ENCODE data around the gene PPP1R14C.
"Not testable (repeated sequence)": the region's sequence is repeated elsewhere in the genome, so short reads cannot be mapped to it uniquely, and the experiment has no call there.

PPP1R14C gene

DNA sequence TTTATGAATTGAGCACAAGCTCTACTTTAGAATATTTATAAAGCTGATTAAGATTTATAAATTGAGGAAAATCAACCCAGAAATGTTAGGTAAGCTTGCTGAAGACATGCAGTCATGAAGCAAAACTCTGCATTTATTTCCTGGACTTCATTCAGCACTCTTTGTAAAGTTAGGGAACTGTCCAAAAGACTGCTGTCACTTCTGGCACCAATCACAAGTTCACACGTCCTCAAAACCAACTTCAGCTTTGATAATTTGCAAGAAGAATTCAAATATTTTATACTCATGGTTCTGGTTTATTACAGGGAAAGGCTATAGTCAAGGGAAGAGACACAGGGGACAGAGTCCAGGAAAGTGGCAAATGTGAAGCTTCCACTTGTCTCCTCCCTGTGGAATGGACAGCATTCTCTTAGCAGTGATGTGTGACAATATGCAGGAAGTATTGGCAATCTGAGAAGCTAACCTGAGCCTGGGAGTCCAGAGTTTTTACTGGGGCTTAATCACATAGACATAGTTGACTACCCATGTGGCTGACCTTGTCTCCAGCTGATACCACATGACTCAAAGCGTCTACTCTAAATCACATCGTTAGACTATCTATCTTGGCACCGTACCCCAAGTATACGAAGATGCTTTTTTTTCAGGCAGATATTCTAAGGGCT is 85.4 kb downstream of the PPP1R14C start:
- no peak for DNase-seq

DNA sequence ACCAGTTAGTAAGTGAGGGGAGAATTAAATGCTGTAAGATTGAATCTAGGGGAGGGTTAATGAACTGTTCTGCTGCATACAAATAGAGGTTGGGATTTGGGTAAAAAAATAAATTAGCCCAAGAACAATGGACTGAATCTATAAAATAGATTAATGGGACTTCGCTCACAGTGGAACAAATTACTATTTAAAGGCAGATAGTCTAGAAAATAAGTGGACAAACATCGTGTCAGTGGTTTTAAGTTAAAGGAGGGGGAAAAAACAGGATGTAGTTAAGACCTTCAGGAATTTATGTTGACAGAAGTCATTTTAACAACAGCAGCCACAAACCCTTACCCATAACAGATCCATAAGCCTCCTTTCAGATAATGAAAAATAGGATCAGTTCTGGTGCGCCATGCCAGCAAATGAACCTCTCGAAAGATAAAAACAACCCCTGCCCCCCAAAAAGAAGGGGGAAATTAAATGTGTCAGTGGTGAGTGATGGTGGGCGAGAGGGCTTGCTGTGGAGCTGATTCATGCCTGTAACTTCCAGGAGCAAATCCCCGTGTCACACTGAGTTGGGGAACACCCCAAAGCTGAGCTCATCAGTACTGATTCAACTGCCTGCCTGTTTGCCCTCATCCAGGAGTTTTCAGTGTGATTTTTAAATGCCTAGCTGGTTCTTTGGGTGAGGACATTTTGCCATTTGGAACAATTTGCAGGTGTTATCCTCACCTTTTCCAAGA is 86.8 kb downstream of the PPP1R14C start:
- no peak for DNase-seq

DNA sequence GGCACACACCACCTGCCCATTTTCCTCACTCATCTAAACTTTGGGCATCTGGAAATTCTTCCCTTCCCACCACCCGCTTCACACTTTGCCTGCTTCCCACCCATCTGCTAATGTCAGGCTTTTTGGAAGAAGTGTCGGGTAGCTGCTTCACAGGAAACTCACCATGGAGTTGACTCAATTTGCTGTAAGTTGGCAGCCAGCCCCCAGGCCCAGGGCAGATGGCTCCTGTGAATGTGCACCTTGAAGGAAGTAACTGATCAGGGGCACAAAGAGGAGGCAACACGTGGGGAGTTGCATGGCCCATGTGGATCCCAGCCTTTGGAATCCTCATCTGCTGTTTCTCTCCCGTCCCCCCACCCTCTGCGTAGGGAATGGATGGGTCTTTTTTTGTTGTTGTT is 87.3 kb downstream of the PPP1R14C start:
- DNase-seq, result no peak

DNA sequence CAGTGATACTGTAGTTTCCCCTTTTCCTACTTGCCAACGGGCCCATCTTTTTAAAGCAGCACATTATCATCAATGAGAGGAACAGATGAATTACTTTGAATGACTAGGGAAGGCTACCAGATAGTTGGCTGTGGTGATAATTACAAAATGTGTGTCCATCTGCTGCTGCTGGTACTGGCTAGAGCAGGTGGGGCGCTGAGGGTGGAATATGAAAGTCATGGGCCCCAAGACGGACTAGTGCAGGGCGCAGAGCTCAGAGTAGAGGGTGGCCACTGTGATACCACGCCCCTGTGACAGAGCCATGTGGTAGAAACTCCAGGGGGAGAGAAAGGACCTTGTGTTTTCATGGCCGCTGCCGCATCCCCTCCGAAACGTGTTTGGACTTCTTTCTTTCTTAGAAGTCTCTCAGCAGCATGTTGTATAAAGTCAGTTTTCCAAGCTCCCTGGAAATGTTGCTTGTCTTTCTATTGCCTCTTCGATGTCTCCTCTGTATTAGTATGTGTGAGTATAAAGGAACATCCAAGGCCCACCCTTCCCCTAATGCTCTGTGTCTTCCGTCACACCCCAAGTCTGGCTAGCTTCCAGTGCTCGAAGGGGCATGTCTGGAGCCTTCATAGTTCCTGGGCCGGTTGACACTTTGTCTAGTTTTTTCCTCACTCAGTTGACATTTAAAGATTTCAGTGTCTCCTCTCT is 88.1 kb downstream of the PPP1R14C start:
- no peak for DNase-seq

DNA sequence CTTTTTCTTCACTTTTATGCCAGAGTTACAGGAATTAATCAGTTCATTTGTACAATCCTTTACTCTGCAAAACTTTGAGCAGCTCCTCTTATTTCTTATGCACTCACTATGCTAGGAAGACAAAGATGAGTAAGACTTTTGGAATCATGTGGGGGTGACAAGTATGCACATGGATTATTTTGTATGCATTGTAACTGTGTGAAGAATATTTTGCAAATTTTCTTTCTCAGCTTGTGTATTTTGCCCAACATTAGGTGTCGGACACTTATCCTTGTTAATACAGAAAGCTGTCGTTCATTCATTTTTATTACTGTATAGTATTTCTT is 88.6 kb downstream of the PPP1R14C start:
- no peak for DNase-seq

- DNase-seq, result no peak
Measured at GRCh38 chr6:150233843-150234269, 91.0 kb downstream of the PPP1R14C start.

GRCh38 chr6:150235218-150235617 is 92.4 kb downstream of the PPP1R14C start:
- DNase-seq, result no peak

- no peak for DNase-seq
Measured at GRCh38 chr6:150236114-150236513, 93.3 kb downstream of the PPP1R14C start.

DNA sequence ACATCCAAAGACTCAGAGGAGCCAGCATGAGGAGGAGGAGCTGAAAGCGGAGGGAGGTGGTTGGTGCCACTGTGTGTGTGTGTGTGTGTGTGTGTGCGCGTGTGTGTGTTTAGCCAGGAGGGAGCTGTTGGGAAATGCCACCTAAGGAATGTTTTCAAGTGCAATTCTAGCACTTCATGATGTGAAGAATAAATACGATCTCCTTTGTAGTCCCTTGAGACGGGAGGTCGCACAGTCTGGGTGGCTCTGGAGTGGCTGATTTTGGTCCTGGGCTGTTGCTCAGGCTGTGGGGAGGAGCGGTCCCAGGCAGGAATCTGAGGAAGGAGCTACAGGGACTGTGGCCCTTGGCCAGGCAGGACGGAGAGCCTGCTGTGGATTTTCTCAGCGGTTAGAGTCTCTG is 93.7 kb downstream of the PPP1R14C start:
- DNase-seq, result no peak

DNA sequence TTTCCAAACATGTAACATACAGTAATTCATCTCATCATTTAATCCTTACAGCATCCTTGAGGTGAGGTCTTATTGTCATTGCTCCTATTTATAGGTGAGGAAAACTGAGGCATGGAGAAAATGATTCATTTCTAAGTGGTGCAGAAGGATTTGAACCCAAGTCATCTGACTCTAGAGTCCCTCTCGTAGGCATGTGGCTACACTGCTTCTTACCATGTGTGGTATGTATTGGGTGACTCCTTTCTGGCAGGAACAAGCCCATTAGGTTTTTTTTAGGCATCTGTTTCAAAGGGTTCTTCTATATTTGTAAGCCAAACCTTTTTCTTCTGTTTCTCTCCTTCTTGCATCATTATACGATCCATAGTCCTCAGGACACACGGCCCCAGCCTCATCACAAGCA is 94.8 kb downstream of the PPP1R14C start:
- DNase-seq, result no peak

DNA sequence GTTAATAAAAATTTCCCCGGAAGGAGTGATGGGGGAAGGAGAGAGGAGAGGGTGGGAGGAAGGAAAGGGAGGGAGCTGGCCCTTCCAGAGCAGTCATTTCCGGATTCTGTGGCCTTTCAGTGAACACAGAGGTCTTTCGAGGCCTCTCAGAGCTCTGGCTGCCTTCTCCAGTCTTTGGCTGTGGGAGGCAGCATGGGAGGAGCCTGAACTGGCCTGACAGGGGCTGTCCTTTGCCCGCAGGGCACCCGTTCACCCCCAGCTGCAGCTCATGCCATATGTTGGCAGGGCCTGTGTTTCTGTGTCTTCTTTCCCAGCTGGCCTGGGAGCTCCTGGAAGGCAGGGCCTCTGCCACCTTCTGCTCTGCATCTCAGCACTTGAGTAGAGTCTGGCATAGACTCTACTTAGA is 95.5 kb downstream of the PPP1R14C start:
- no peak for DNase-seq

GRCh38 chr6:150238846-150239407 is 96.1 kb downstream of the PPP1R14C start:
- no peak for DNase-seq

- DNase-seq, result not testable (repeated sequence)
Measured at GRCh38 chr6:150241756-150242155, 98.9 kb downstream of the PPP1R14C start.

GRCh38 chr6:150243620-150244314 is 100.9 kb downstream of the PPP1R14C start:
- DNase-seq, result no peak

GRCh38 chr6:150245148-150245935 is 102.5 kb downstream of the PPP1R14C start:
- no peak for DNase-seq

DNA sequence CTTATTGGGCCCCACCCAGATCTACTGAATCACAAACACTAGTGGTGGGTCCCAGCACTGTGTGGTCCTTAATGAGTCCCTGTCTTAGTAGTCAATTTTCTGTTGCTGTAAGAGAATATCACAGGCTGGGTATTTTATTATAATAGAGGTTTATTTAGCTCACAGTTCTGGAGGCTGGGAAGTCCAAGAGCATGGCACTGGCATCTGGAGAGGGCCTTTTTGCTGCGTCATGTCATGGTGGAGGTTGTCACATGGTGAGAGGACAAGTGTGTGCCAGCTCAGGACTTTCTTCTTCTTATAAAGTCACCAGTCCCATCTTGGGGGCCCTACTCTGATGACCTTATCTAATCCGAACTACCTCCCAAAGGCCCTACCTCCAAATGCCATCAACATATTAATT is 105.0 kb downstream of the PPP1R14C start:
- no peak for DNase-seq

DNA sequence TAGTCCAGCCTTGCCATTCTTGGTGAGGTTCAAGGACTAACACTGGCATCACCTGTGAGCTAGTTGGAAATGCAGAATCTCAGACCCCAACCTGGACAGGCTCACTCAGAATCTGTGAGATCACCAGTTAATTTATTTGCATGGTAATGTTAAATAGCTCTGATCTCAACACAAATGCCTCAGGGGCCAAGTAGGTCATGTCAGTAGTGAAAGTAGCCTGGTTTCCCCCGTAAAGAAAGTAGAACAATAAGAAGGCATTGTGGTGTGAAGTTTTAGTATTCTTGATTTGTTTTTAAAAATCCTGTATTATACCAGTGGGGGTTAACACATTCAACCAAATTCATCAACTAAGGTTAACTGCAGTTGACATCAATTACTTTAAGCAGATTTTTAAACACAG is 105.5 kb downstream of the PPP1R14C start:
- DNase-seq, result no peak

- DNase-seq, result no peak
Measured at GRCh38 chr6:150249261-150249660, 106.4 kb downstream of the PPP1R14C start.

GRCh38 chr6:150250826-150251225 is 108.0 kb downstream of the PPP1R14C start:
- no peak for DNase-seq

- DNase-seq, result no peak
Measured at GRCh38 chr6:150251566-150252186, 108.8 kb downstream of the PPP1R14C start.

DNA sequence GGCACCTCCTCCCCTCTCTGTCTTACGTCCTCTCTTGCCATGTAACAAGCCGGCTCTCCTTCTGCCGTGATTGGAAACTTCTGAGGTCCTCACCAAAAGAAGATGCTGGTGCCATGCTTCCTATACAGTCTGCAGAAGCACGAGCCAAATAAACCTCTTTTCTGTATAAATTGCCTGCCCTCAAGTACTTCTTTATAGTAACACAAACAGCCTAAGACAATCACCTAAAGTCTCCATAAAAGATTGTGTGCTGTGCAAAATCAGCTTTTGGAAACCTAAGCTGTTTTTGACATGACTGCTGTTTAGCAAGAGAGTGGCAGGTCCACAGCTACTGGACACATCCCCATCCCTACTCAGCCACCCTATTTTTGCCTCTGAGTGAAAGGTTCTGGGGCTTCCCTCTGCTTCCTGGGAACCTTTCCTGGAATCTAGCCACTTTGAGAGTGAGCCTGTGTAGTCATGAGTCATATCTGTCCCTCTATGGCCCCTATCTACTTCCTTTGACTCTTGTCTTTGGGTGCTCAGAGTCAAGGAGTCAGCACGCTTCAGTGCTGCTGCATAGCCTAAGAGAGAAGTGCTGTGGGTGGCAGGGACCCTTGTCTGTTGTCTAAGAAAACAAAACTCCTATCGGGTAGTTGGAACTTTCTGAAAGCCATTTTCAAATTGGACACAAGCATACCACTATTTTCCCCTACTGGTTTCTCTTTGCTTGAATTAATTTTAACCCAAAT is 110.0 kb downstream of the PPP1R14C start:
- no peak for DNase-seq

All from effector CD8-positive, alpha-beta T cell (primary cell).